HG03060 (cell line): Measurements from ENCODE around the gene MACROD2.

Experiments
- ATAC-seq: cut with Tn5 transposase; IDR thresholded peaks from one replicate; pipeline ENCODE4 v1.9.1; 2021; ENCODE audit warnings: low read depth, moderate number of reproducible peaks; ENCODE audit not compliant: unreplicated experiment

The MACROD2 gene

GRCh38 chr20:16013631-16014030, 2018.3 kb downstream of the MACROD2 start:
- ATAC-seq = no peak

GRCh38 chr20:16014436-16014835, 2019.1 kb downstream of the MACROD2 start:
- no peak for ATAC-seq

DNA sequence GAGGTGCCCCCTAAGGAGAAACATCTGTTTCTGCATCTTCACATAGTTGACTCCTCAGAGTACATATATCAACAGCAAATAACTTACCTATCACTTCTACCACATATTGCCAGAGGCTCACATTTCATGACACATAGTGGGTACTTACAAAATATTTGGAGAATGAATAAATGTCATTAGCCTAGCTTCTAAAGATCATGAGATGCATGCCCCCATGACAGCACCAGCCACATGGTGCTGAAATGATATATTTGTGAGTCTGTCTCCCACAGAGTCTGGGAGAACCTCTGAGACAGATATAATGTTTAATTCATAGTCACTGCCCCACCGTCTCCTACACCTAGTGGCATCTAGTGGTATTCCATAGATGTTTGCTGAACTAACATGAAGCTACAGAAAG, 2022.3 kb downstream of the MACROD2 start:
- ATAC-seq = no peak

DNA sequence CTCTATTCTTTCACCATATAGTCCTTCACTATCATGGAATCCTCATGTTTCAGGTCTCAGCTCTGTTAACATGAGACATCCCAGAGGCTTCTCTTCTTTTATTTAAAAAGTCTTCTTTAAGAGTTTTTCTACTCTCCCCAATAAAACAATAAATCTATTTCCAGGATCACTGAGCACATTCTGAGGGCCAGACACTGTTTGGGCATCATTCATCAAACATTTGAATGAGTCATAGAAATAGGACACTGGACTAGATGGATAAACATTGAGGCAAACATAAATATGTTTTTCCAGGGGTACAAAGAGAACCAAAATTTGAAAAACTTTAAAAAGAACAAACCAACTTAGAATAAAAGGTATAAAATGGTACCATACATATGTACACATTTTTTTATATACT, 2023.6 kb downstream of the MACROD2 start:
- ATAC-seq = no peak

GRCh38 chr20:16020971-16021370, 2025.7 kb downstream of the MACROD2 start:
- no peak for ATAC-seq

DNA sequence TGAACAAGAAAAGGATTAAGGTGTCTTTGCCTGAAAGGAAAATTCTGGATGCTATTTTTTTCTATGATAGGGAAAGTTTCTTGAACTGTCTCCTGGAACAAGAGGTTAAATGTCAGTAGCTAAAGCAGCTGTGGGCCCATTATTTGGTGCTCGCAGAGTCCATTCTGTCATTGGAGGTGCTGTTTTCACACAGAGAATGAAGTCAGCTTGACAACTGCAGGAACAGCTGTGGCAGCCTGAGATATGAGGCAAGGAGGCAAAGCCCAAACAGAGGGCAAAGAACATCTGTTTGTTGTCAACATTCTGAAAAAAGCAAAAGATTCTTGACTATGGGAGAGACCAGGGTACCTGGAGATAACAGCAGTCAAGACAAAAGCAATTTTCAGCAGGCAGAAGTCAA, 2029.8 kb downstream of the MACROD2 start:
- ATAC-seq = no peak

DNA sequence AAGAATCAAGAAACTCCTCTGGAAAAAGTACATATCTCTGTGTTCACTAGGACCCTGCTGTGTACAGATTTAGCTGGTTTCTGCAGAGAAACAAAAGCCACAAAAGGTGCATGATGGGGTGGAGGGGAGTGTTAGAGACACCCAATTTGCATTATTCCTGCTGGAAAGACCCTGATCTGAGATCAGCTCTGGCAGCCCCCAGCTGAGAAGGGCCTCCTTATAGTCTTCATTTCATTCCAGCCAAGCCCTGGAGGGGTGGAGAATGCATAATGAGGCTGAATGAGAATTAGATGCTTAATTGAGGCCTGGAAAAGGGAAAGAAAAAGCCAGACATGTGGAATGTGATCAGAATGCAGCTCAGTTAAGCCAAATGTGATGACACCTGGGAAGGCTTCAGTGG, 2032.4 kb downstream of the MACROD2 start:
- ATAC-seq = no peak

- no peak for ATAC-seq
Measured at GRCh38 chr20:16028923-16029322, 2033.6 kb downstream of the MACROD2 start.

- no peak for ATAC-seq
Measured at GRCh38 chr20:16030253-16030652, 2034.9 kb downstream of the MACROD2 start.

DNA sequence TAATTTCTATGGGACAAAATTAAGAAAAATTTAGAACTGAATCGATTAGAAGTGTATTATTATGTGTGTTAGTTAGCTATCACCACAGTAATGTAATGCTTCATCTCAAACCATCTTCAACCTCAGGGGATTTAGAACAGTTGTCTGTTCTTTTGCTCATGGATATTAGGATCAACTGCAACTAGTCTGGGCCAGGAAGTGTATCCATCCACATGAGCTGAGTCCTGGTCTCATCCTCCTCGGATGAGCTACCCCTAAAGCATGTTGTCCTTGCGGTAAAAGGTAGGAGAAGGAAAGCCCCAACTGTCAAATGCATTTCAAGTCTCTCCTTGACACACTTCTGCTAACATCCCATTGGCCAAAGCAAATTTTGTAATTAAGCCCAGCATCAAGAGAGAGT, 2040.3 kb downstream of the MACROD2 start:
- no peak for ATAC-seq

DNA sequence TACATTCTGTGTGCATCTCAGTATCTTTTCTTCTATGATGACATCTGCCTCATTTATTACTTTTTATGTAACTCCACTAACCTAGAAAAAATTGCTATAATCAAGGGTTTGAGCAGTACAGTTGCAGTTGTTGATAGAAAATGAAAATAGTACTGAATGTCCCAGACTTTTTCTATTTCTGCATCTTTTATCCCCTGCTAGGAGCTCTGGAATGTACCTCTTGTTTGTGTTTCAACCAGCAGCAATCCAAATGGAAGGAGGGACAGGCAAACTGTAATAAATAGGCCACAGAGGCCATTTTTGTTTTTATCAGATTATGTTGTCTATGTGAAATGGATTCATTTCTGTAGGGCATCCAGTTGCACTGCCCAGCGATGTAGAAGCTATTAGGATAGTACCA, 2041.0 kb downstream of the MACROD2 start:
- ATAC-seq = no peak

- ATAC-seq = no peak
Measured at GRCh38 chr20:16040742-16041141, 2045.4 kb downstream of the MACROD2 start.

DNA sequence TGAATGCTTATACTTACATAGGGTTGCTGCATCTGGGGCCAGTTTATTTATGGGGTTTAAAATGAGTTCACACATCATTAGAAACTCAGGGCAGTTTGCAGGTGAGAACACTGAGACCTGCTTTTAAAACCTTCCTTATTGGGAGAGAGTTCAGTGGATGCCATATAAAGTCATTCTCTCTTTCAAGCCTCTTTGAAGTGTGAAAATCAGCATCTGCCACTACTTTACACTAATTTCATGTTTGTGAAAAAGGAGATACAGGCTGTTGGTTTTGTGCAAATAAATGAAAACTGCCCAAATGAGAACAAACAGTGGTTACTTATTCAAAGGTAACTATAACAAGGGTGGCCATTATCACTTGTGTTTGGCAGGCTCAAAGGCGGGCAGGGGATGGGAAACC, 2047.4 kb downstream of the MACROD2 start:
- no peak for ATAC-seq

DNA sequence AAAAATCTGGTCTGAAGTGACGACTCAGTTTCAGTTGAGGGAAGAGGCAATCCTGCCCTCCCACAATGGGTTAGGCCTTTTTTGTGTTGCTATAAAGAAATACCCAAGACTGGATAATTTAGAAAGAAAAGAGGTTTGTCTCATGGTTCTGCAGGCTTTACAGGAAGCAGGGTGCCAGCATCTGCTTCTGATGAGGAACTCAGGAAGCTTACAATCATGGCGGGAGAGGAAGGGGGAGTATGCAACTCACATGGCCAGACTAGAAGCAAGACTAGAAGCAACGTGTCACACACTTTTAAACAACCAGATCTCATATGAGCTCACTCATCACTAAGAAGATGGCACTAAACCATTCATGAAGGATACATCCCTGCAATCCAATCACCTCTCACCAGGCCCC, 2048.6 kb downstream of the MACROD2 start:
- ATAC-seq = no peak

DNA sequence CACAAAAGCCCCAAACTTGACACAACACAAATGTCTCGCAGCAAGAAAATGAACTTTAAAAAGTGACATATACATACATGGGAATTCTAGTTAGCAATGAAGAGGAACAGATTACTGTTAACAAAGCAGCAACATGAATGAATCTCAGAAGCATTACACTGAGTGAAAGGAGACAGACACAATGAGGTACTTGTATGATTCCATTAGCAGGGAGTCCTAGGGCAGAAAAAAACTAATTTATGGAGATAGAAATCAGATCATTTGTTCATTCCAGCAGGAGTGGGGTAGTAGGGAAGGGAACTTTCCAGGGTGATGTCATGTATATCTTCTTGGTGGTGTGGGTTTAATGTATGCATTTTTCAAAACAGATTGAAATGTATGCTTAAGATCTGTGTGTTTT, 2053.6 kb downstream of the MACROD2 start:
- no peak for ATAC-seq

- no peak for ATAC-seq
Measured at GRCh38 chr20:16049529-16050093, 2054.3 kb downstream of the MACROD2 start.

GRCh38 chr20:16050366-16050765, 2055.1 kb downstream of the MACROD2 start:
- no peak for ATAC-seq

DNA sequence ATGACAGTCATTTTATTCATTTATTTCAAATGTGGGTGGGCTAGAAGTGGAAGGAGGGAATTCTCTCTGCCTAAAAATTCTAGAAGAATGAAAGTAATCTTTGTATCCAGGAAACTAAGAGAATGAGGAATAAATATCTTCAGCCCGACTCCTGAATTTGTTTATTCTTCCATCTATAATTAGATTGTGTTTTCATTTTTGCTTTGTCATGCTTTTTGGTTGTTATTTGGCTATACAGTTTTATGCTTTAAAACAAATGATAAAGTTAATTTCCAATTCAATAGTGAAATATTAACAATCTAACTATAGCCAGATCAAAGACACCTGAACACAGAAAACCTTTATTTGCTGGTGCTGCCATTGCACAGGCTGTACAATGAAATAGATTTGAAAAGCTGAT, 2056.7 kb downstream of the MACROD2 start:
- no peak for ATAC-seq

- no peak for ATAC-seq
Measured at GRCh38 chr20:16052456-16052855, 2057.1 kb downstream of the MACROD2 start.

GRCh38 chr20:16054985-16055384, 2059.7 kb downstream of the MACROD2 start:
- ATAC-seq = no peak

DNA sequence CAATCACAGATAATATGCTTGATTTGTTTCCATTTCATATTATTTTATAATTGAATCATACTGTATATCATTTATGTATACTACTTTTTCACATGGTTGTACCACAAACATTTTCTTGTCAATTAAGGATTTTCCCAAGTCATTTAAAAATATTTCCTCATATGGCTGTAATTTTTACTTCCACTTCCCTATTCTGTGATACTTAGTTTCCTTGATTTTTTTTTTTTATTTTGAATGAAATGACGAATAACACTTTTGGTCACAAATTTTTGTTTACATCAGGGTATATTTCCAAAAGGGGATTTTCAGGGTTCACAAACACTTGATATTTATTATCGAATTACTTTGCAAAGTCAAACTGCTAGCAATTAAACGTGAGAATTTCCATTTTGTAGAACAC, 2062.3 kb downstream of the MACROD2 start:
- ATAC-seq = no peak

- ATAC-seq = no peak
Measured at GRCh38 chr20:16058268-16058667, 2063.0 kb downstream of the MACROD2 start.

DNA sequence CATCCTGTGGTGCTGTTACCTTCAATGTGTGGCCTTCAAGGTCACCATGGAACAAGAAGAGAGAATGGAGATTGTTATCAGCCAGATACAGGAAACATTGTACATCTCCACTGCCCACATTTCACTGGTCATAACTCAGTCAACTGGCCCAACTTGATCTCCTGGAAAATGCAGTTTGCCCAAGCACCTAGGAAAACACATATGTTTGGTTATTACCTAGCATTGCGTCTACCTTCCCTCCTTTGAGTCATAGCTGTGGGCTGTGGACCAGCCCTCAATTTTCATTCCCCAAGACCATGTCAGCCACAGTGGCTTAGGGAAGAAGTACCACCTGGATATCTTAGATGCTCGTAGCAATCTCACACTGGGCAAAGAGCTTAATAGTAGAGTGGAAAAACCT, 2064.5 kb downstream of the MACROD2 start:
- ATAC-seq = no peak
